ENCODE data around the gene ACAP1.

DNA sequence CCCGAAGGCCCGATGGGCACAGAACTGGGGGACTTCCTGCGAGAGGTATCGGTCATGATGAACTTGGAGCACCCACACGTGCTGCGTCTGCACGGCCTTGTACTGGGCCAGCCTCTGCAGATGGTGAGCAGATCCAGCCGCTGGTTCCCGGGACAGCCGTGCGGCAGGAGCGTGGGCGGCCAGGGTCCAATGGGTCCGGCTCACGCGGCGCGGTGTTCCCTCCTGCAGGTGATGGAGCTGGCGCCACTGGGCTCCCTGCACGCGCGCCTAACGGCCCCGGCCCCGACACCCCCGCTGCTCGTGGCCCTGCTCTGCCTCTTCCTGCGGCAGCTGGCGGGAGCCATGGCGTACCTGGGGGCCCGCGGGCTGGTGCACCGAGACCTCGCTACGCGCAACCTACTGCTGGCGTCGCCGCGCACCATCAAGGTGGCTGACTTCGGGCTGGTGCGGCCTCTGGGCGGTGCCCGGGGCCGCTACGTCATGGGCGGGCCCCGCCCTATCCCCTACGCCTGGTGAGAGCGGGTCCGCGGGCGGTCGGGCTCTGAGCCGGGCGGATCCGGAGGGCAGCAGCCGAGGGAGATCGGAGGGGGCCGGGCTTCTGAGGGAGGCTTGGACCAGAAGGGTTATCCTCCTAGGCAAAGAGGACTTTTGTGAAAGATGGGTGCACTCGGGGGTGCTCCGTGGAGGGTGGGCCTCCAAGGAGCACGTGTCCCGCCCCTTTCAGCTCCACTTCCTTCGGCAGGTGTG lies 47.6 kb downstream of the ACAP1 start:
- TF ChIP-seq, protein P1, sequence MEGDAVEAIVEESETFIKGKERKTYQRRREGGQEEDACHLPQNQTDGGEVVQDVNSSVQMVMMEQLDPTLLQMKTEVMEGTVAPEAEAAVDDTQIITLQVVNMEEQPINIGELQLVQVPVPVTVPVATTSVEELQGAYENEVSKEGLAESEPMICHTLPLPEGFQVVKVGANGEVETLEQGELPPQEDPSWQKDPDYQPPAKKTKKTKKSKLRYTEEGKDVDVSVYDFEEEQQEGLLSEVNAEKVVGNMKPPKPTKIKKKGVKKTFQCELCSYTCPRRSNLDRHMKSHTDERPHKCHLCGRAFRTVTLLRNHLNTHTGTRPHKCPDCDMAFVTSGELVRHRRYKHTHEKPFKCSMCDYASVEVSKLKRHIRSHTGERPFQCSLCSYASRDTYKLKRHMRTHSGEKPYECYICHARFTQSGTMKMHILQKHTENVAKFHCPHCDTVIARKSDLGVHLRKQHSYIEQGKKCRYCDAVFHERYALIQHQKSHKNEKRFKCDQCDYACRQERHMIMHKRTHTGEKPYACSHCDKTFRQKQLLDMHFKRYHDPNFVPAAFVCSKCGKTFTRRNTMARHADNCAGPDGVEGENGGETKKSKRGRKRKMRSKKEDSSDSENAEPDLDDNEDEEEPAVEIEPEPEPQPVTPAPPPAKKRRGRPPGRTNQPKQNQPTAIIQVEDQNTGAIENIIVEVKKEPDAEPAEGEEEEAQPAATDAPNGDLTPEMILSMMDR (IDR thresholded peaks at IDR 0.05), result no peak
- no peak for TF ChIP-seq POLR2A (IDR thresholded peaks at IDR 0.05)

Measured in breast epithelium (tissue), 3 donors.